HepG2 (cell line): ENCODE results near the gene MRO. TPM values are rescaled to one million over a fixed set of nuclear protein-coding genes. Genes with fewer than 3 reads are reported as not detected.
"Not testable (repeated sequence)": the region's sequence is repeated elsewhere in the genome, so short reads cannot be mapped to it uniquely, and the experiment has no call there.

Experiments
- ATAC-seq: fragments of 200-7000 bp; cut with Tn5 transposase; 3 replicates; pipeline ENCODE4 v1.9.1; 2020; ENCODE audit warnings: mild to moderate bottlenecking, moderate library complexity
- BruUV-seq: library from RNA; stranded (reverse); fragments of 400-500 nt; replicated peaks from 2 replicates; lab custom pipeline; 2021; lab: Mats Ljungman, UMichigan
- CTCF ChIA-PET: fragments of 300-600 bp; formaldehyde crosslinking; extraction: SDS; loops from one replicate; lab custom pipeline; 2021; ENCODE audit warnings: low total read pairs, inconsistent platforms, low intra/inter-chr PET ratio; lab: Yijun Ruan, JAX
- POLR2A ChIA-PET: fragments of 350-600 bp; sonication (Branson Sonifier 250); formaldehyde crosslinking; loops from one replicate; lab custom pipeline; 2020; ENCODE audit warnings: antibody characterized with exemption, inconsistent platforms; lab: Yijun Ruan, JAX
- DNase-seq: peaks from one replicate; pipeline ENCODE4 v3.0.0-alpha.2; 2015; ENCODE audit warnings: low spot score
- FAIRE-seq: peaks from 3 replicates; lab custom pipeline; 2011; peaks lifted over from hg19 to GRCh38; lab: Jason Lieb, UNC
- H2AFZ ChIP-seq: one replicate; pipeline ENCODE4 v1.6.1; 2011; ENCODE audit warnings: low read length, inconsistent platforms
- H3K27ac ChIP-seq: fragments of 300-600 bp; 3 replicates; pipeline ENCODE4 v1.8.0; 2011; ENCODE audit warnings: mixed run types, mild to moderate bottlenecking, mixed read lengths, low read length, inconsistent platforms; ENCODE audit not compliant: insufficient read depth; ENCODE audit errors: extremely low read length
- H3K27me3 ChIP-seq, 2 experiments: fragments of 200-600 bp in 1 of 2; 2 replicates in 1 of 2; 3 replicates in 1 of 2; pipeline versions ENCODE4 v1.6.0 to v1.8.0; 2011; ENCODE audit warnings: low read length in 2 of 2, mild to moderate bottlenecking in 2 of 2, moderate library complexity in 2 of 2, inconsistent platforms in 1 of 2; ENCODE audit not compliant: insufficient read depth in 2 of 2, control insufficient read depth in 1 of 2
- H3K36me3 ChIP-seq, 2 experiments: fragments of 200-600 bp in 1 of 2; replicated peaks in 1 of 2; 2 replicates in 1 of 2; 3 replicates in 1 of 2; pipeline versions ENCODE4 v1.5.1 to v1.8.0; 2011; ENCODE audit warnings: low read length in 2 of 2, inconsistent platforms in 1 of 2; ENCODE audit not compliant: insufficient read depth in 2 of 2, control insufficient read depth in 1 of 2
- H3K4me1 ChIP-seq: 2 replicates; pipeline ENCODE4 v1.5.1; 2012; ENCODE audit warnings: low read length, inconsistent platforms; ENCODE audit not compliant: insufficient read depth
- H3K4me2 ChIP-seq: 2 replicates; pipeline ENCODE4 v1.6.0; 2011; ENCODE audit warnings: low read depth, low read length, inconsistent platforms
- H3K4me3 ChIP-seq, 3 experiments: fragments of 200-600 bp in 1 of 3; sonication (generic), shearing (Covaris generic) in 1 of 3; replicated peaks in 1 of 3; 2 replicates each; pipeline ENCODE4 v1.5.1; 2011 to 2016; ENCODE audit warnings: low read length in 3 of 3, inconsistent platforms in 2 of 3, low read depth in 2 of 3, mild to moderate bottlenecking in 2 of 3, control low read depth in 1 of 3, mixed read lengths in 1 of 3; ENCODE audit not compliant: insufficient read depth in 1 of 3
- H3K79me2 ChIP-seq: one replicate; pipeline ENCODE4 v1.6.1; 2011; ENCODE audit warnings: low read length, inconsistent platforms; ENCODE audit not compliant: insufficient read depth
- H3K9ac ChIP-seq: 2 replicates; pipeline ENCODE4 v1.6.0; 2011; ENCODE audit warnings: mild to moderate bottlenecking, low read depth, low read length, inconsistent platforms; ENCODE audit not compliant: insufficient read depth
- H3K9me3 ChIP-seq: 2 replicates; pipeline ENCODE4 v1.5.1; 2012; ENCODE audit warnings: mild to moderate bottlenecking, low read length
- H4K20me1 ChIP-seq: 2 replicates; pipeline ENCODE4 v1.6.0; 2011; ENCODE audit warnings: inconsistent platforms, mild to moderate bottlenecking, low read length, moderate library complexity; ENCODE audit not compliant: insufficient read depth
- AKAP8 ChIP-seq: sonication (generic); formaldehyde crosslinking; IDR thresholded peaks from 2 replicates; pipeline ENCODE4 v1.5.1; 2020; ENCODE audit warnings: mild to moderate bottlenecking, missing genetic modification reagents
- GABPA ChIP-seq, 2 experiments: IDR thresholded peaks; 2 replicates each; pipeline ENCODE4 v1.6.1; 2011 to 2016; ENCODE audit warnings: low read depth in 2 of 2, low read length in 1 of 2, missing biosample characterization in 1 of 2, missing genetic modification characterization in 1 of 2
- ZNF260 ChIP-seq: sonication (generic); formaldehyde crosslinking; IDR thresholded peaks from 2 replicates; pipeline ENCODE4 v1.4.0; 2020; ENCODE audit warnings: missing genetic modification reagents, low read depth, mild to moderate bottlenecking, borderline replicate concordance
- ZNF746 ChIP-seq: sonication (generic); formaldehyde crosslinking; IDR thresholded peaks from 2 replicates; pipeline ENCODE4 v1.8.0; 2022; ENCODE audit warnings: mild to moderate bottlenecking, missing genetic modification reagents
- WGBS: methylation state at CpG from one replicate; pipeline ENCODE4 v1.1.6; 2017; ENCODE audit warnings: low lambda C conversion rate; 5-methylcytosine and 5-hydroxymethylcytosine counted together
- in situ Hi-C: cut with HindIII; loops from 2 replicates; pipeline ENCODE4 v1.10.0; 2017; ENCODE audit warnings: low pct_unique_long_range_greater_than_20kb; ENCODE audit not compliant: extremely low pct_ligation_motif_present
- intact Hi-C: fragments of 100-400 bp; cut with micrococcal nuclease; formaldehyde crosslinking; loops from one replicate; pipeline ENCODE4 v1.10.0; 2022; ENCODE audit not compliant: unreplicated experiment
- polyA plus RNA-seq, 8 experiments: library from polyadenylated mRNA; depleted of rRNA in 3 of 8; stranded (reverse) in 7 of 8; unstranded in 1 of 8; fragments of >200 nt; fragmentation: Illumina TruSeq in 4 of 8; extraction: Trizol in 4 of 8; gene quantifications; 2 replicates each; pipeline versions ENCODE4 v1.2.1 to v1.2.3, GENCODE V29; 2011 to 2016; ENCODE audit warnings: low read depth in 4 of 8, missing spikeins in 1 of 8, mixed read lengths in 1 of 8; ENCODE audit not compliant: insufficient read depth in 1 of 8
- total RNA-seq, 5 experiments: library from RNA; depleted of rRNA; stranded (reverse); fragments of >200 nt; fragmentation: Illumina TruSeq; extraction: Trizol; gene quantifications; 2 replicates each; pipeline ENCODE4 v1.2.3, GENCODE V29; 2016; ENCODE audit warnings: low read depth in 1 of 5
- TF ChIP-seq, protein P1 (sequence below): sonication (generic); formaldehyde crosslinking; IDR thresholded peaks from 2 replicates; pipeline ENCODE4 v1.4.0; 2020; ENCODE audit warnings: mild to moderate bottlenecking, missing genetic modification reagents
- TF ChIP-seq, protein P2 (sequence below): sonication (generic); formaldehyde crosslinking; IDR thresholded peaks from 2 replicates; pipeline ENCODE4 v1.4.0; 2020; ENCODE audit warnings: missing genetic modification reagents
- TF ChIP-seq, protein P3 (sequence below): sonication (generic); formaldehyde crosslinking; IDR thresholded peaks from 2 replicates; pipeline ENCODE4 v1.8.0; 2022; ENCODE audit warnings: missing genetic modification reagents, low read depth, mild to moderate bottlenecking, borderline replicate concordance
- TF ChIP-seq, protein P4 (sequence below): sonication (generic); formaldehyde crosslinking; IDR thresholded peaks from 2 replicates; pipeline ENCODE4 v1.5.0; 2020; ENCODE audit warnings: missing genetic modification reagents
- TF ChIP-seq, protein P5 (sequence below): sonication (generic); formaldehyde crosslinking; IDR thresholded peaks from 2 replicates; pipeline ENCODE4 v1.5.1; 2020; ENCODE audit warnings: missing genetic modification reagents, mild to moderate bottlenecking, borderline replicate concordance

The MRO gene
- total and polyA plus RNA-seq, 2 of the 13 experiments (the other 11 are each of a cell fraction or from before 2014, with no cell fraction given), result not detected

DNA sequence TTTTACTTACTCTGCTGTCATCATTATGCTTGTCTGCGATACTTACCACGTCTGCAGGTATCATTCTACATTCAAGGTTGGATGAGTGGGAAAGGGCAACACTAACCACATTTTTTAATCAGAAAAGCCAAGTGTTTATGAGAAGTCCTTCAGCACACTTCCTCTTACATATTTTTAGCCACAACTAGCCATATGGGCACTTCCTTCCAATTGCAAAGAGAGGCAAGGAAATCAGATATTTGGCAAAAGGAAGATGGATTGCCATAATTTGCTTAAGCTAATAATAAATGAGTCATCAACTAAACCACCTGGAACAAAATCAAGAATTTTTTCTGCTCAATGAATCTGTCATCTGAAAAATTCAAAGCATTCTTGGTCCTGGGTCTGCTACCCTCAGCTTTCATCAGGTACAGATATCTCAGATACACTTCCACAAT is 16.7 kb upstream of the MRO start:
- Histone ChIP-seq H3K27me3 (no peaks in the 10 kb centered on the region), H3K79me2 (no peaks in the 10 kb centered on the region), H2AFZ (no peak overlapping the region), H4K20me1 (no peaks in the 10 kb centered on the region), H3K4me2 (no peak overlapping the region), H3K9ac (no peak overlapping the region), H3K27ac (no peak overlapping the region), H3K4me3 (no peak overlapping the region), H3K9me3 (no peaks in the 10 kb centered on the region), H3K4me1 (no peaks in the 10 kb centered on the region), H3K36me3 (no peaks in the 10 kb centered on the region)
- in situ Hi-C loops (no loop called here), intact Hi-C loops (no loop called here)
- POLR2A ChIA-PET, result no interaction called here
- FAIRE-seq, result no peak
- CTCF ChIA-PET, result no interaction called here
- BruUV-seq, result no TSS peak
- DNase-seq, result no peak
- whole genome bisulfite sequencing, result 56% methylated on average over 2 of the region's 2 CpGs
- TF ChIP-seq, protein P1, sequence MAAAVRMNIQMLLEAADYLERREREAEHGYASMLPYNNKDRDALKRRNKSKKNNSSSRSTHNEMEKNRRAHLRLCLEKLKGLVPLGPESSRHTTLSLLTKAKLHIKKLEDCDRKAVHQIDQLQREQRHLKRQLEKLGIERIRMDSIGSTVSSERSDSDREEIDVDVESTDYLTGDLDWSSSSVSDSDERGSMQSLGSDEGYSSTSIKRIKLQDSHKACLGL (CRISPR knock-in tag), result no peak
- TF ChIP-seq, protein P2, sequence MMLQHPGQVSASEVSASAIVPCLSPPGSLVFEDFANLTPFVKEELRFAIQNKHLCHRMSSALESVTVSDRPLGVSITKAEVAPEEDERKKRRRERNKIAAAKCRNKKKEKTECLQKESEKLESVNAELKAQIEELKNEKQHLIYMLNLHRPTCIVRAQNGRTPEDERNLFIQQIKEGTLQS (CRISPR knock-in tag), result no peak
- TF ChIP-seq, protein P3, sequence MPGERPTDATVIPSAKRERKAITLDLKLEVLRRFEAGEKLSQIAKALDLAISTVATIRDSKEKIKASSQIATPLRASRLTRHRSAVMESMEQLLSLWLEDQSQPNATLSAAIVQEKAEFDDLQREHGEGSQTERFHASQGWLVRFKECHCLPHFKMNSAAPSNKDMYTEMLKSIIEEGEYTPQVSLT (CRISPR knock-in tag), result no peak
- TF ChIP-seq ZNF746 (no peak), ZNF260 (CRISPR knock-in tag) (no peak), GABPA (IDR thresholded peaks at IDR 0.05; ENCODE audit: low read depth, low read length) (no peak), GABPA (CRISPR knock-in tag; IDR thresholded peaks at IDR 0.05; ENCODE audit: low read depth) (no peak), AKAP8 (CRISPR knock-in tag) (no peak)
- TF ChIP-seq, protein P4, sequence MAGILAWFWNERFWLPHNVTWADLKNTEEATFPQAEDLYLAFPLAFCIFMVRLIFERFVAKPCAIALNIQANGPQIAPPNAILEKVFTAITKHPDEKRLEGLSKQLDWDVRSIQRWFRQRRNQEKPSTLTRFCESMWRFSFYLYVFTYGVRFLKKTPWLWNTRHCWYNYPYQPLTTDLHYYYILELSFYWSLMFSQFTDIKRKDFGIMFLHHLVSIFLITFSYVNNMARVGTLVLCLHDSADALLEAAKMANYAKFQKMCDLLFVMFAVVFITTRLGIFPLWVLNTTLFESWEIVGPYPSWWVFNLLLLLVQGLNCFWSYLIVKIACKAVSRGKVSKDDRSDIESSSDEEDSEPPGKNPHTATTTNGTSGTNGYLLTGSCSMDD (CRISPR knock-in tag), result no peak
- TF ChIP-seq, protein P5, sequence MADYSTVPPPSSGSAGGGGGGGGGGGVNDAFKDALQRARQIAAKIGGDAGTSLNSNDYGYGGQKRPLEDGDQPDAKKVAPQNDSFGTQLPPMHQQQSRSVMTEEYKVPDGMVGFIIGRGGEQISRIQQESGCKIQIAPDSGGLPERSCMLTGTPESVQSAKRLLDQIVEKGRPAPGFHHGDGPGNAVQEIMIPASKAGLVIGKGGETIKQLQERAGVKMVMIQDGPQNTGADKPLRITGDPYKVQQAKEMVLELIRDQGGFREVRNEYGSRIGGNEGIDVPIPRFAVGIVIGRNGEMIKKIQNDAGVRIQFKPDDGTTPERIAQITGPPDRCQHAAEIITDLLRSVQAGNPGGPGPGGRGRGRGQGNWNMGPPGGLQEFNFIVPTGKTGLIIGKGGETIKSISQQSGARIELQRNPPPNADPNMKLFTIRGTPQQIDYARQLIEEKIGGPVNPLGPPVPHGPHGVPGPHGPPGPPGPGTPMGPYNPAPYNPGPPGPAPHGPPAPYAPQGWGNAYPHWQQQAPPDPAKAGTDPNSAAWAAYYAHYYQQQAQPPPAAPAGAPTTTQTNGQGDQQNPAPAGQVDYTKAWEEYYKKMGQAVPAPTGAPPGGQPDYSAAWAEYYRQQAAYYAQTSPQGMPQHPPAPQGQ (CRISPR knock-in tag), result no peak
- ATAC-seq, result no peak

DNA sequence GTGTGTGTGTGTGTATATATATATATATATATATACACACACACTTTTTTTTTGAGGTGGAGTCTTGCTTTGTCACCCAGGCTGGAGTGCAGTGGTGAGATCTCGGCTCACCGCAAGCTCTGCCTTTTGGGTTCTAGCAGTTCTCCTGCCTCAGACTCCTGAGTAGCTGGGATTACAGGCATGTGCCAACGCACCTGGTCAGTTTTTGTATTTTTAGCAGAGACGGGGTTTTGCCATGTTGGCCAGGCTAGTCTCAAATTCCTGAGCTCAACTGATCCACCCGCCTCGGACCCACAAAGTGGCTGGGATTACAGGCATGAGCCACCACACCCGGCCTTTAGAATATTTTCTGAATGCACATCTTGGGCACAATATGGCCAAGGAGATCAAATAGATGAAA is 13.7 kb upstream of the MRO start:
- H3K27me3 ChIP-seq, POLR2A ChIA-PET, H3K36me3 ChIP-seq, intact Hi-C loops, H3K4me1 ChIP-seq, H3K79me2 ChIP-seq, CTCF ChIA-PET, H4K20me1 ChIP-seq, DNase-seq, BruUV-seq, H3K9ac ChIP-seq, FAIRE-seq, H3K4me2 ChIP-seq, H2AFZ ChIP-seq, H3K9me3 ChIP-seq, in situ Hi-C loops, ATAC-seq, H3K4me3 ChIP-seq, H3K27ac ChIP-seq: not testable (repeated sequence)
- 24% methylated on average over 6 of the region's 7 CpGs for WGBS
